ENCODE results near the gene NOTCH4. TPM values are rescaled to one million over a fixed set of nuclear protein-coding genes. Genes with fewer than 3 reads are reported as not detected.

Gene NOTCH4
- total and polyA plus RNA-seq, 9 of the 15 experiments (the other 6 are each of a cell fraction or from before 2014, with no cell fraction given) = 0.24 to 4.3 (median 1.7) TPM

GRCh38 chr6:32181148-32181702 is 42.6 kb downstream of the NOTCH4 start (continued):
- TF ChIP-seq ZNF696 (CRISPR knock-in tag; conservative IDR thresholded peaks at IDR 0.05) = no peak
- peak; percentile 54 for TF ChIP-seq RBFOX2 (IDR thresholded peaks at IDR 0.05; ENCODE audit: low read depth, low read length)
- no peak for TF ChIP-seq FOXK2 (conservative IDR thresholded peaks at IDR 0.05 in 1 of 2, IDR thresholded peaks at IDR 0.05 in 1 of 2; ENCODE audit: low read depth in 2 of 2)
- no peak for TF ChIP-seq NFXL1 (CRISPR knock-in tag; IDR thresholded peaks at IDR 0.05)
- no peak for TF ChIP-seq ZNF408 (CRISPR knock-in tag; IDR thresholded peaks at IDR 0.05; ENCODE audit: low read depth)
- no peak for TF ChIP-seq ETV6 (IDR thresholded peaks at IDR 0.05; ENCODE audit: borderline replicate concordance in 1 of 2, low read depth in 2 of 2, low read length in 1 of 2)
- no peak for TF ChIP-seq ETV6 (CRISPR knock-in tag; IDR thresholded peaks at IDR 0.05; ENCODE audit: borderline replicate concordance)
- TF ChIP-seq GATAD2B (IDR thresholded peaks at IDR 0.05; ENCODE audit: borderline replicate concordance) = no peak
- TF ChIP-seq MECOM (CRISPR knock-in tag; IDR thresholded peaks at IDR 0.05) = no peak
- no peak for TF ChIP-seq BDP1 (IDR thresholded peaks at IDR 0.05; ENCODE audit: insufficient read depth, insufficient read length)
- no peak for TF ChIP-seq KLF13 (tag; IDR thresholded peaks at IDR 0.05; ENCODE audit: borderline replicate concordance, low read depth)
- no peak for TF ChIP-seq HMG20B (CRISPR knock-in tag; IDR thresholded peaks at IDR 0.05)
- no peak for TF ChIP-seq TSC22D4 (tag; IDR thresholded peaks at IDR 0.05)
- TF ChIP-seq RFX1 (IDR thresholded peaks at IDR 0.05) = no peak
- TF ChIP-seq POLR2G (IDR thresholded peaks at IDR 0.05; ENCODE audit: low read depth, low read length) = peak; percentile 39; the same call in 1 of the 2 replicates

All from K562 (cell line).